GM18502 (cell line): ENCODE results near the gene SORCS2.

ENCODE experiments used
- ATAC-seq: cut with Tn5 transposase; IDR thresholded peaks from one replicate; pipeline ENCODE4 v1.9.1; 2021; ENCODE audit warnings: mild to moderate bottlenecking; ENCODE audit not compliant: unreplicated experiment, poor library complexity

The SORCS2 gene

DNA sequence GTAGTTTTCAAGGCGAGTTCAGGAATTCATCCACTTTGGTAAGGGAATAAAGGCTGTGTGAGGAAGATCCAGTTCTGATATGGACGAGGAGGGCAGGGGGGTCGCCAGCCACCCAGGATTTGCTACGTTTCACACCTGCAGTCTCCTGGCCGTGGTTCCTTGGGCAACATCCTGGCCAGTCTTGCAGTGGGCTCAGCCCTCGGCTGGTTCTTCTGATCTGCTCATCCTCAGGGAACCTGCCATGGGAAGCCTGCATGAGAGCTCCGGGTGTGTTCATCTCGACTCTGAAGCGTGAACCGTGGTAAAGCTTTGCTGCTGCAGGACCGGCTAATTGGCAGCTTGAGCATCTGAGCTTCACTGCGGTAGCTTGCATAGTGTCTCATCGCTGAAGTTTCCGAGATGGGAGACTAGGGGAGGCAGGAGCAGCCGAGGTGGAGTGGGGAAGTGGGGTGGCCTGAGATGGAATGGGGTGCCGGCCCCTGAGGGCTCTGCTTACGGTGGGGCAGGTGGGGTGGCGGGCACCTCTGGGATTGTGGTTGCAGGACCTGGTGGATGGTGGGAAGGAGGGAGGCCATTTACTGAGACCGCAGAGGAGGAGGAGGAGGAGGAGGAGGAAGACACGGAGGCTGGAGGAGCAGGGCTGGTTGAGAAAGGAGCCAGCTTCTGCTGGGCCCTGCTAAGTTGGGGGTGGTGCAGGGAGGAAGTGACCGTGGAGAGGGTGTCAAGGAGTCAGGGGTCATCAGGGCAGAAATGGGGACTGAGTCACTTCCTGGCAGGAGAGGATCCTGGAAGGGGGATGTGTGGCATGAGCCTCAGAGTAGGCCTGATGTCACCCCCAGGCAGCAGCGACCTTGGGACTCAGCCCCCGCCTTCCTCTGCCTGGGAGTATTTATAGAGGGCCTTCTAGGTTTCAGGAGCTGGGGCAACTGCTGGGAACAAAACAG is 455.5 kb downstream of the SORCS2 start:
- no peak for ATAC-seq

DNA sequence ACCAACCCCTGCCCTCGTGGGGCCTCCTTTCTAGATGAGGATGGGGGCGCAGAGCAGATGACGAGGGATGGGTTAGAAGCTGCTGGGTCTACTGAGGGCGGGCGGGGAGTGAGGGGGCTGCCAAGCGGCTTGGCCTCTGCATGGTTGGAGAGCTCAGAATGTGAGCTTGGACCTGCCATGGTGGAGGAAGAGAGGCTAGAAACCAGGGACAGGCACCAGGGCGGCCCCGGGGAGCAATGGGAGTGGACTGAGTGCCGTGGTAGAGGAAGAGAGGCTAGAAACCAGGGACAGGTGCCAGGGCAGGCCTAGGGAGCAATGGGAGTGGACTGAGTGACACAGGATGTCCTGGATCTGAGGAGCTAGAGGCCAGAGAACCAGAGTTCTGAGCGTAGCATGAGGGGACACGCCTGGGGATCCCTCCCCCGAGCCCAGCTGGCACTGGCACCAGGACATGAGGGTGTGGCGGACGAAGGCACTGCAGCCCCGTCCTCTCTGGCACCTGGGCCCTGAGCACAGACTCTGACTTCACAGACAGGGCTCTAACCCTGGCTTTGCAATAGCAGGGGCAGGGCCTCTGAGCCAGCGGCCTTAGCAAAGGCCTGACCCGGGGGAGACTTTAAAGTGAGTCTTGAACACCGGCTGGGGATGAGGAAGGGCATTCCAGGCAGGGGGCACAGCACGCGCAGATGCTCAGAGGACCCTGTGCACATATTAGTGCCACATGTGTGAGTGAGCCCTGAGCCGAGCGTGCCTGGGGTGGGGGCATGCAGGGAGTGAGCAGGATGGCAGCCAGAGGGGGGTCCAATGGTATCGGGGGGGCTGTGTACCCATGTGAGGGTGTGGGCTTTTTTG is 456.4 kb downstream of the SORCS2 start:
- no peak for ATAC-seq

DNA sequence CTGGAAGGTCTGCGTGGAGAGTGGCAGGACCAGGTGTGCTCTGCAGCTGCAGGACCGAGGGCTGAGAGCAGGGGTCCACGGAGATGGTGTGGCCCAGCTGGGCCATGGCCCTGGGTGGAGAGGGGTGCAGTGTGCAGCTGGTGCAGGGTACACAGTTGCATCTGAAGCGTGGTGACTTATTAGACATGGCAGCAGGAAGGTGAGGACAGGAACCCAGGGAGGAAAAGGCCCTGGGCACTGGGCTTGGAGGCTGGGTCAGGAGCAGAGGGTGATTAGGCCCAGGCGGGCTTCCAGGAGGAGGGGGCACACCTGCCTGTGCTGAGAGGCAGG is 457.0 kb downstream of the SORCS2 start:
- ATAC-seq: no peak

DNA sequence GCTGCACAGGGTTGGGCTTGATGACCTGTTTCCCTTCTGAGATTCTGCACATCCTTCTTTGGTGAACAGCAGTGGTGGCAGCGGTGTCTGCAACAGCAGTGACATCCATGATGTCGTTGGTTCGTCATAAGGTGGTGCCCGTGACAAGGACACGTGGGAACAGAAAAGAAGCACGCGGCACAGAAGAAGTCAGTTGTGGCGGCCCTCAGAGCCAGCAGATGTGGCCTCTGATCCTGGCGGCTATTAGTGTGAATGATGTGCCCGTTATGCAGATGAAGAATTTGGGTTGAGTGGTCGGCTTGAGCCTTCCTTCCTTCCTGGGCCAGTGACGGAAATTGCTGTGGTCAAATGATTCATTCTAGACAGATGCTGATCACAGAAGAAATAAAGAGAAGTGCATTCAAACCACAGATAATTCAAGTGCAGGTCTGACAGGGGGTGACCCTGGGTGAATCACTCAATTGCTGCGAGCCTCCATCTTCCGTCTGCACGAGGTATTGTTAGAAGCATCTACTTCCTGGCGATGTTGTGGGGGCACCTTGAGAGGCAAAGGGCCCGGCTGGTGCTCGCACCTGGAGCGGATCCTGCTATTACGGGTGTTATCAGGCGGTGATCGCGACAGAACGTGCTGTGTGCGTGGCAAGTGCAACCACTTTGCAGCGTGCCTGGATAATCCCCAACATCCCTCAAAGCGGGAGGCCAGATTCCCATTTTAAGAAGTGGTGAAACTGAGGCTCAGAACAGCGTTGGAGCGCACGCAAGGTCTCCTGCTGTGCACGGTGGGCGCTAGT is 457.6 kb downstream of the SORCS2 start:
- ATAC-seq: no peak

DNA sequence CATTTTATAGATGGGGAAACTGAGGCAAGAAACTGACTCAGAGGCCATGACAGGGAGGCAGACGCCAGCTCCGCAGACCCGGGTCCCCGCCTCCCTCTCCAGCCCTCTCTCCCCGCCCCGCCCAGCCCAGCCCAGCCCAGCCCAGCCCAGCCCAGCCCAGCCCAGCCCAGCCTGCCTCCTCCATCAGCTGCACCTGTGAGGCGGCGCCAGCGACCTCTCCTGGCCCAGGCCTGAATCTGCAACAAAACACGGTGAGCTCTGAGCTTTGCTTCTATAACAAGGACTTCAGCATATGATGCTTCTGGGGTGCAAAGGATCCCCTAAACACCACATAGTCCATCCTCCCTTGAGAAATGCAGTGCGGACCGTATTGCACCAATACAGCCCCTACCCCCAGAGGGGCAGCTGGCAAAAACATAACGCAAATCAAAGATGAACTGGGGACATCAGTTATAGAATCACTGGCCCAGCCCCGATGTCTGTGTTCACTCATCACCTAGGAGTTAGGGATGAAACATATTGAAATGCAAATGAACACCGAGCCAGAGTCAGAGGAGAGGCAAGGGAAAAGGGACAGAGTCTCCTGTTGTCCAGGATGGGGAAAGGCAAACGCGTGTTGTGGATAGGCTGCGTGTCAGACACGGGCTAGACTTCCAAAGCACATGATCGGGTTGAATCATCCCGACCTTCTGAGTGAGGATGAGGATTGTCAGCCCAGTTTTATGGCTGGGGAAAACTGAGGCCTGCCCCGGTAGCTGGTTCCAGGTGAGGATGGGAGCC is 458.5 kb downstream of the SORCS2 start:
- ATAC-seq: no peak

DNA sequence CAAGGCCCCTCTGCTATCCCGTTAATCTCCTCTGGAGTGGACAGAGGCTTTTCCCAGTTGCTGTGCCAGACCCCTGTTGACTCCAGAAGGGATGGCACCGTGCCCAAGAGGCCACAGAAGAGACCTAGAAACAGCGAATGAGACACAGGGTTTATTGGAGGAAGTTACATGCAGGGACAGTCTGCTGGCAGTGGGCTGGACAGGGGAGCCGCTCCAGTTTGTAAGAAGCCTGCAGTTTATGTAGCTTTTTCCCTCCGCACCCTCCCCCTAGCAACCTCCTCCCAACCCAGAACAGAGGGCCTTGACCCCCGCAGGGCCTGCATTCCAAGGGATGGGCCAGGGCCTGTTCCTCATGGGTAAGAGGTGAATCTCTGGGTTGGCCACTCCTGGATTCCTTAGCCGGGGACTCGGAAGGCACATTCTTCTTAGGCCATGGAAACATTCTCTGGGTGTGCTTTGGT is 459.2 kb downstream of the SORCS2 start:
- ATAC-seq: no peak

DNA sequence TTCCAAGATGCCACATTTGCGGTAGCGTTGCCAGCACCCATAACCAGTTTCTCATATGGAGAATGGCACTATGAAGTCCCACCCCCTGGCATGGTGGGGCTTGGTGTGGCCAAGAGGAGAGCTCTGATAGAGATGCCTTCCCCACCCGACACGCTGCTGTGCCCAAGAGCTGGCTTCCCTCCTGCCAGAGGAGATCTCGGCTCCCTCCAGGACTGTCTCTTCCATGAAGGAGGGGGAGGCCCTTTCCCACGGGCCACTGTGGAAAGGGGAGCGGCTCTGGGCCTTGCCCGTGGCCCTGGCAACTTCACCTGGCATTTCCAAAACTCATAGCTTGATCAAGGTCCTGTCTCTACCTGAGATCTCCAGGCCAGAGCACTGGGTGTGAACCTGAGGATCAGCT is 459.7 kb downstream of the SORCS2 start:
- no peak for ATAC-seq

DNA sequence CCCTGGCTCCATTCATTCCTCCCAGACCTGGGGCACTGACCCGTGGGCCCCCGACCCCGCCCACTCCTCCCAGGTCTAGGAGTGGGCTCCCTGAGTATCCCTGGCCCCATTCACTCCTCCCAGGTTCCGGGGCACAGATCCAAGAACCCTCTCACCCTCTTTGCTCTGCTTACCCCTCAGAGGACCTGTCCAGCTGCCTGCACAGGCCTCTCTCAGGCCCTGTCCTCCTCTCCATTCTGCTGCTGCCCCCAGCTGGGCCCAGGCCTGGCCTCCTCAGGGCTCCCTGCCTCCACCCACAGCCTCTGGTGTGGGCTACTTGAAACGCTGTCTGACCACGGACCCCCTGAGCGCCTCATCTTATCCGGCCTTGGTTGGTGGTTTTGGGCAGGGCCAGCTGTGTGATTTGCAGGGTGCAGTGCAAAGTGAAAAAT is 460.1 kb downstream of the SORCS2 start:
- ATAC-seq: no peak

DNA sequence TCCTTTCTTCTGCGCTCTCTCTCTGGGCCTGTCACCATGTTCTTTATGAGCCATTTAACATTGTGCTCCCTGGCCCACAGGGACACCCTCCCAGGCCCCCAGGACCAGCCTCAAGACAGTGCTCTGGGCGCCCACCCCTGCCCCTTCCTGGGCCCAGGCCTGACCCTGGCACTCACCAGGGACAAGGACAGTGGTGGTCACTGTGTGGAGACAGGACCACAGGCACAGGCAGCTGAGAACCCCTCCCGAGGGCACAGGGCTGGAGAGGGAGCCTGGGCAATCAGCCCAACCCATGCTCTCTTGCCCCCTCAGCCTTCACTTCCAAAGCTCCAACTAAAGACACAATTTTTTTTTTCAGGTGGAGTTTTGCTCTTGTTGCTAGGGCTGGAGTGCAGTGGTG is 460.6 kb downstream of the SORCS2 start:
- no peak for ATAC-seq

DNA sequence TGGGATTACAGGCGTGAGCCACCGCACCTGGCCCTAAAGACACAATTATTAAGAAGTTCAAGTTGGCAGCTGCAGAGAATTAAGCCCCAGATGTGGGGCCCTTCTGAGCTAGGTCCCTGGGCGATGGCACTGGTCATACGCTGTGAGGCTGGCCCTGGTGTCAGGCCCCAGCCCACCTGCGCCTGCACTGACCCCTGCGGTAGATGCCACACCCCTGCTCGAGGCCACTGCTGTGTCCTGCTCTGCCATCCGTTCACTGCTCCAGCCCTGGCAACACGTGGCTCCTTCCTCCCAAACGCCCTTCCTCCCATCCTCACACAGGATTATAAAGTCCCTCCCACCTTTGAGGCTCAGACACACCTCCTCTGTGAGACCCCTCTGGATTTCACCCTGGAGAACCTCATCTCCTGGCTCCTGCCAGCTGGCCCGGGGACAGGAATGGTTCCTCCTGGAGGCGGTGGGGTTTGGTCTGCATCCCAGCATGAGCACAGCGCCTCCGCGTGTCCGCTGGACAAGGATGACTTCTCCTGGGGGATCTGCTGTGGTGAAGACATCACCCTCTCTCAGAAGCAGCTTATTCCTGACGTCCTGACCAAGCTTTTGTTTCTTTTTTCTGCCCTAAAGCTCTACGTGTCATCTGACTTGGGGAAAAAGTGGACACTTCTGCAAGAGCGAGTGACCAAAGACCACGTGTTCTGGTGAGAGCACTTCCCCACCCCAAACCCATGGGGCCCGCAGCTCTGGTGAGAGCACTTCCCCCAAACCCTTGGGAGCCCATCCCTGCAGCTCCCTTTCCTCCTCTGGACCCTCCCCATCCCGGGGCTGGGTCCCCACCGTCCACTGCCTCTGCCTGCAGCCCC is 461.4 kb downstream of the SORCS2 start:
- no peak for ATAC-seq

DNA sequence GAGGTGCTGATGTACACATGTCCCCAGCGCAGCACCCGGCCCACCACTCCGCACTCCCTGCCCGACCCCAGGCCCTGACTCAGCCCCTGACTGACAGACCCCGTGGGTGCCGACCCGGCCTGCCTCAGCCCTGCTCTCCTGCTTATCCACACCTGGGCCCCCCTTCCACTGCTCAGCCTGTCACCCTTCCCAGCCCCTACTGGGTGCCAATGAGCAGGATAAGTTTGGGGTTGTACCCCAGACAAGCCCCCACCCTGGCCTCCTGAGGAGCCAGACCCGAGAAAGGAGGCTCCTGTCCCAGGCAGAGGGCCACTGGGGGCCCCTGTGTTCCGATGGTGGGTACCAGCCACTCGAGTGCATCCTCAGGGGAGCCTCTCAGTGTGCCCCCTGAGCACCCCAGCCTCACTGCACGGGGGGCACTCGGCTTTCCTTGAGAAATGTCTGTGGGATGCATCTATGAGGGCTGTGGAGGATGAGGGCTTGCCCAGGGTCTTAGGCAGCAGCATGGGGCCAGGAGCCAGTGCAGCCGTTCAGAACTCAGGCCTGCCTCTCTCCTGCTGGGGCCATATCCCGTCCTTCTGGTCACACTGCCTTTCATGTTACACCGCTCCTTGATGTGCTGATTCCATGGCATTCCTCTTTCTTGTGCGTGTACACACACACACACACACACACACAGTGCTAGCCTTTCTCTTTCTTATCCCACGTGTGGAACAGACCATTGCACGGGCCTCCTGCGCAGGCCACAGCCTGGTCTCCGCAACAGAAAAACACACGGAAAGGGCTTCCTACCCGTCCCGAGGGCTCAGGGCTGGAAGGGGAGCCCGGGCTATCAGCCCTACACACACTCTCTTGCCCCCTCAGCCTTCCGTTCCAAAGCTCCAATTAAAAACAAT is 462.5 kb downstream of the SORCS2 start:
- no peak for ATAC-seq

DNA sequence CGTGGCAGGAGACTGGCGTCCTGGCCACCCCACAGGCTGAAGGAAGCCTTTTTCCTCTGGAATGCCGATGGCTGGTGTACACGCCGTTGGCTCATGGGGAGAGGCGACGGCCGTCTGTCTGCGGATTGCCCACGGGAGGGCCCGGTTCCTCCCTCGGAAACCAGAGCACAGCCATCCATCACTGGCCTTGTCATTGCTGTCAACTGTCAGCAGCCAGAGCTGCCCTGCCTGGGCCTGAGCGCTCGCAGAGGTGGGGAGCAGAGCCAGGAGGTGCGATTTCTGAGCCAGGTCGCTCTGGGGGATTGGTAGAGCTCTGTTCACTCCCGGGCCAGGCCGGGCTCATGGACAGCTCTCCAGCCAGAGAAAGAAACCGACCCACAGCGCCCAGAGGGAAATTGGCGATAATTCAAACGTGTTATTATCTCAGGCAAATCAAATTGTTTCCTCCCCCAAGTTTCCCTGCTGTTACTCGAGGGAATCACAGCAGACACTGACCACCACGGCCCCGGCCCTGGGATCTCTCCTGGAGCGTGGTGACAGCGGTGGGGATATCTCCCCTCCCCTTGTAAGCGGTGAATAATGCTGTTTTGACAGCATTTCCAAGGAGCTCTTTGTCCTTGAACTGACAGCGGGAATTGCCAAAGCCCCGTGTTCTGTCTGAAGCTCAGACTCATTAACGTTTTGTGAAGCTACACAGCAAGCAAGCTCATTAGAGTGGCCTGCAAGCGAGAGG is 463.3 kb downstream of the SORCS2 start:
- ATAC-seq: no peak

DNA sequence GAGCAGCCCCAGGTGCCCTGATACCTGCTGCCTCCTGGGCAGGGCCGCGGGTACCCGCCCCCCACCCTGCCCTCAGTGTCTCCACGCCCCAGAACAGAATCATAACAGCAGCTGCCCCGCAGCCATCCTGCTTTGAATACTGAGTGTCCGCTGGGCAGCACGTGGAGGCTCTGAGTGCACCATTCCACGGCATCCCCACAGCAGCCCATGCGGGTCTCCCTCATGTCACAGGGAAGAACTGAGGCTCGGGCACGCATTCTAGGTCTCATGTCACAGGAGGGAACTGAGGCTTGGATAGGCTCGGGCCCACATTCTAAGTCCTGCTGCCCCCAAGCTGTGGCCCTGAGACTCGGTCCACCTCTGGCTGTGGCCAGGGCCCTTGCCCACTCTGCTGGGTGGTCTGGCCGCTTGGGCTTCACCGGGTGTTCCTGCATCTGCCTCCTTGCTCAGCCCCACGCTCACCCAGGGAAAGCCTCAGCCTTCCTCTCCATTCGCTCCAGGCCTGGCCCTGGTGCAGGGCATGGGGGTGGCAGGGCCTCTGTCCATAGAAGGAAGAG is 464.0 kb downstream of the SORCS2 start:
- no peak for ATAC-seq

DNA sequence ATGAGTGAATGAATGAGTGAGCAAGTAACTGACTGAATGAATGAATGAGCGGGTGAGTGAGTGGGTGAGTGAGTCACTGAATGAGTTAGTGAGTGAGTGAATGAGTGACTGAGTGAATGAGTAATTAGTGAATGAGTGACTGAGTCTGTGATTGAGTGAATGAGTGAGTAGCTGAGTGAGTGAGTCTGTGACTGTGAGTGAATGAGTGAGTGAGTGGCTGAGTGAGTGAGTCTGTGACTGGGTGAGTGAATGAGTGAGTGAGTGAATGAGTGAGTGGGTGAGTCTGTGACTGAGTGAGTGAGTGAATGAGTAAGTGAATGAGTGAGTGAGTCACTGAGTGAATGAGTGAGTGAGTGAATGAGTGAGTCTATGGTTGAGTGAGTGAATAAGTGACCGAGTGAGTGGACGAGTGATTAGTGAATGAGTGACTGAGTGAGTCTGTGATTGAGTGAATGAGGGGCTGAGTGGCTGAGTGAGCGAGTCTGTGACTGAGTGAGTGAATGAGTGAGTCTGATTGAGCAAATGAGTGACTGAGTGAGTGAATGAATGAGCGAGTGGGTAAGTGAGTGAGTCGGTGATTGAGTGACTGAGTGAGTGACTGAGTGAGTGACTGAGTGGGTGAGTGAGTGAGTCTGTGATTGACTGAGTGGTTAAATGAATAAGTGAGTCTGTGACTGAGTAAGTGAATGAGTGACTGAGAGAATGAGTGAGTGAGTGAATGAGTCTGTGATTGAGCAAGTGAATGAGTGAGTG is 465.4 kb downstream of the SORCS2 start:
- no peak for ATAC-seq

DNA sequence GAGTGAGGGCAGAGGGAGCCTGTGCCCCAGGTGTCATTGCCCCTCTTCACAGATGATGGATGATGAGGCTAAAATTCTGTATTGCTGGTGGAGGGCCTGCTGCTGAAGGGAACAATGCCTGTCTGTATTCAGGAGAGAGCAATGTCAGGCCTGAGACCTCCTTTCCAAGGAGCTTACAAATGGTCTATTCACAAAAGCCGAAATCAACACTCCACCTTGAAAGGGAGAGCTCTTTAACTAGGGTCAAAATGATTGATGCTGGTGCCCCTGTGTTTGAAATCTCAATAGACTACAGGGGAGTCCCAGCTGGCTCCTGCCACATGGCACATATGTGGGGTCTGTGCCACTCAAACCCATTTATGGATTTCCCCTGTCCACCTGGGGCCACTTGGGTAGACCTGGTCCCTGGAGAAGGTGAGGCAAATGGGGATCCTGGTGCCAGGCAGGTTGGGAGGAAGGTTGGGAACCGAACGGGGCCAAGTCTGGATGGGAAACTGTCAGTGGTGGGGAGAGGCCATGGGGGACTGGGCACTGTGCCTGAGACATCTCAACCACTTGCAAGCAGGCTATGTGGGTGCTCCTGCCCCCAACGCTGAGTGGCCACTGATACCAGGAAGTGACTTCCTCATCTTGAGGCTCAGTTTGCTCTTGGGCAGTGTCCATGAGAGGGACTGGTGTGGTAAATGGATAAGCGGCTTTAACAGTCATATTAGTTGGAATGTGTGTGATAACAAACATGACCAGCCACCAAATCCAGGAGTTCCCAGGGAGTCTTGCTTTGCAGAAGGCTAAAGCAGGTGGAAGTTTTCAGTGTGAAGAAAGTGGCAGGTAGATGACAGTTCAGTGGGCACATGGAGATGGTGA is 466.2 kb downstream of the SORCS2 start:
- no peak for ATAC-seq
